MCF 10A (cell line): ENCODE data around the gene MOB3C. TPM values are rescaled to one million over a fixed set of nuclear protein-coding genes. Genes with fewer than 3 reads are reported as not detected.

Source experiments
- BruUV-seq: library from RNA; stranded (reverse); fragments of 400-500 nt; replicated peaks from 2 replicates; lab custom pipeline; 2021; lab: Mats Ljungman, UMichigan
- CTCF ChIA-PET: fragments of 300-600 bp; sonication (Branson Sonifier 250); formaldehyde crosslinking; extraction: SDS; loops from one replicate; lab custom pipeline; 2021; ENCODE audit warnings: antibody characterized with exemption, inconsistent platforms; lab: Yijun Ruan, JAX
- POLR2A ChIA-PET: fragments of 300-600, 350-650 bp; sonication (Branson Sonifier 250); formaldehyde crosslinking; extraction: SDS; loops from one replicate; lab custom pipeline; 2020; ENCODE audit warnings: antibody characterized with exemption, inconsistent platforms; lab: Yijun Ruan, JAX
- DNase-seq: peaks from one replicate; pipeline ENCODE4 v3.0.0-alpha.2; 2018; ENCODE audit not compliant: unreplicated experiment
- H3K27ac Mint-ChIP-seq: one replicate; pipeline ENCODE4 v1.8.0; 2022; ENCODE audit warnings: mild to moderate bottlenecking, low read depth, mixed read lengths; ENCODE audit not compliant: unreplicated experiment
- H3K27me3 Mint-ChIP-seq: one replicate; pipeline ENCODE4 v1.8.0; 2022; ENCODE audit warnings: mixed read lengths; ENCODE audit not compliant: insufficient read depth, unreplicated experiment
- H3K36me3 Mint-ChIP-seq: one replicate; pipeline ENCODE4 v1.8.0; 2022; ENCODE audit warnings: mild to moderate bottlenecking, moderate library complexity, mixed read lengths; ENCODE audit not compliant: insufficient read depth, unreplicated experiment
- H3K4me1 Mint-ChIP-seq: one replicate; pipeline ENCODE4 v1.8.0; 2022; ENCODE audit warnings: mixed read lengths; ENCODE audit not compliant: insufficient read depth, unreplicated experiment
- H3K4me3 Mint-ChIP-seq: one replicate; pipeline ENCODE4 v1.8.0; 2022; ENCODE audit warnings: mild to moderate bottlenecking, moderate library complexity, mixed read lengths; ENCODE audit not compliant: unreplicated experiment
- H3K9me3 Mint-ChIP-seq: one replicate; pipeline ENCODE4 v1.8.0; 2022; ENCODE audit warnings: mixed read lengths; ENCODE audit not compliant: unreplicated experiment
- intact Hi-C: fragments of 100-400 bp; cut with micrococcal nuclease; formaldehyde crosslinking; loops from 2 replicates; pipeline ENCODE4 v1.14.1; 2022
- total RNA-seq: library from RNA; stranded (reverse); gene quantifications from 2 replicates; pipeline ENCODE4 v1.2.3, GENCODE V29; 2022
- TF ChIP-seq, protein P1 (sequence below): fragments of 200-600 bp; IDR thresholded peaks from one replicate; pipeline ENCODE4 v1.8.0; 2022; ENCODE audit warnings: antibody characterized with exemption, mild to moderate bottlenecking; ENCODE audit not compliant: unreplicated experiment

Gene MOB3C
- total RNA-seq, 1 experiment from 2014 or later, result 5.8 TPM

DNA sequence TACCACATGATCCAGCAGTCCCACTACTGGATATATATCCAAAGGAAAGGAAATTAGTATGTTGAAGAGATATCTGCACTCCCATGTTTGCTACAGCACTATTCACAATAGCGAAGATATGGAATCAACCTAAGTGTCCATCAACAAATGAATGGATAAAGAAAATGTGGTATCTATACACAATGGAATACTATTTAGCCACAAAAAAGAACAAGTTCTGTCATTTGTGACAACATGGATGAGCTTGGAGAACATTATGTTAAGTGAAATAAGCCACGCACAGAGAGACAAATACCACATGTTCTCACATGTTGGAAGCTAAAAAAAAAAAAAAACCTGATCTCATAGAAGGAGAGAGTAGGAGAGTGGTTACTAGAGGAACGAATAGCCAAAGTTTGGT is 33.9 kb upstream of the MOB3C start:
- intact Hi-C loops, result no loop called here
- TF ChIP-seq, protein P1, sequence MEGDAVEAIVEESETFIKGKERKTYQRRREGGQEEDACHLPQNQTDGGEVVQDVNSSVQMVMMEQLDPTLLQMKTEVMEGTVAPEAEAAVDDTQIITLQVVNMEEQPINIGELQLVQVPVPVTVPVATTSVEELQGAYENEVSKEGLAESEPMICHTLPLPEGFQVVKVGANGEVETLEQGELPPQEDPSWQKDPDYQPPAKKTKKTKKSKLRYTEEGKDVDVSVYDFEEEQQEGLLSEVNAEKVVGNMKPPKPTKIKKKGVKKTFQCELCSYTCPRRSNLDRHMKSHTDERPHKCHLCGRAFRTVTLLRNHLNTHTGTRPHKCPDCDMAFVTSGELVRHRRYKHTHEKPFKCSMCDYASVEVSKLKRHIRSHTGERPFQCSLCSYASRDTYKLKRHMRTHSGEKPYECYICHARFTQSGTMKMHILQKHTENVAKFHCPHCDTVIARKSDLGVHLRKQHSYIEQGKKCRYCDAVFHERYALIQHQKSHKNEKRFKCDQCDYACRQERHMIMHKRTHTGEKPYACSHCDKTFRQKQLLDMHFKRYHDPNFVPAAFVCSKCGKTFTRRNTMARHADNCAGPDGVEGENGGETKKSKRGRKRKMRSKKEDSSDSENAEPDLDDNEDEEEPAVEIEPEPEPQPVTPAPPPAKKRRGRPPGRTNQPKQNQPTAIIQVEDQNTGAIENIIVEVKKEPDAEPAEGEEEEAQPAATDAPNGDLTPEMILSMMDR, result no peak
- CTCF ChIA-PET, result interaction anchor here (1.2 kb wide), 1 partner anchor 9 kb away, joined by 3 read pairs; no protein-coding TSS in a partner anchor
- no peaks in the 10 kb centered on the region for H3K27me3 Mint-ChIP-seq
- DNase-seq, result no peak
- BruUV-seq, result no TSS peak
- POLR2A ChIA-PET, result interaction anchor here (1.5 to 3.7 kb wide), 2 partner anchors 10 to 17 kb away, joined by 4 to 8 read pairs; partner anchors contain the start of gene ATPAF1
- peaks cover 46% of the 10 kb centered on the region for H3K36me3 Mint-ChIP-seq
- H3K4me1 Mint-ChIP-seq, result no peaks in the 10 kb centered on the region
- H3K4me3 Mint-ChIP-seq, result no peak overlapping the region
- H3K9me3 Mint-ChIP-seq, result no peaks in the 10 kb centered on the region
- no peak overlapping the region for H3K27ac Mint-ChIP-seq

DNA sequence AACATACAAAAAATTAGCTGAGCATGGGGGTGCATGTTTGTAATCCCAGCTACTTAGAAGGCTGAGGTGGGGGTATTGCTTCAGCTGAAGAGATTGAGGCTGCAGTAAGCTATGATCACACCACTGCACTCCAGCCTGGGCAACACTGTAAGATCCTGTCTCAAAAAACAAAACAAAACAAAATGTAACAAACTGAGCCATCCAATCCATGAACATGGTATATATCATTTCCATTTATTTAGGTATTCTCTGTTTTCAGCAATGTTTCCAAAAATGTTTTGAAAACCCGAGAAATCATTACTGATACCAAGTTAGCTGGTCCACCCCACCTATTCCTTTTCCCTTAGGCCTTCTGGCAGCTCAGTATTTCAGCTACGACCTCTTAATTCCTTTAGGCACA is 33.2 kb upstream of the MOB3C start:
- Mint-ChIP-seq H3K4me1 (no peaks in the 10 kb centered on the region), H3K27ac (no peak overlapping the region), H3K27me3 (no peaks in the 10 kb centered on the region), H3K9me3 (no peaks in the 10 kb centered on the region), H3K4me3 (no peak overlapping the region), H3K36me3 (peaks cover 46% of the 10 kb centered on the region)
- TF ChIP-seq, protein P1, result no peak
- DNase-seq, result no peak
- no TSS peak for BruUV-seq
- POLR2A ChIA-PET, result interaction anchor here (1.5 to 3.7 kb wide), 2 partner anchors 9 to 18 kb away, joined by 4 to 8 read pairs; partner anchors contain the start of gene ATPAF1
- CTCF ChIA-PET, result interaction anchor here (0.5 to 1.0 kb wide), 2 partner anchors 9 to 1129 kb away, joined by 3 read pairs; no protein-coding TSS in a partner anchor
- intact Hi-C loops, result no loop called here

DNA sequence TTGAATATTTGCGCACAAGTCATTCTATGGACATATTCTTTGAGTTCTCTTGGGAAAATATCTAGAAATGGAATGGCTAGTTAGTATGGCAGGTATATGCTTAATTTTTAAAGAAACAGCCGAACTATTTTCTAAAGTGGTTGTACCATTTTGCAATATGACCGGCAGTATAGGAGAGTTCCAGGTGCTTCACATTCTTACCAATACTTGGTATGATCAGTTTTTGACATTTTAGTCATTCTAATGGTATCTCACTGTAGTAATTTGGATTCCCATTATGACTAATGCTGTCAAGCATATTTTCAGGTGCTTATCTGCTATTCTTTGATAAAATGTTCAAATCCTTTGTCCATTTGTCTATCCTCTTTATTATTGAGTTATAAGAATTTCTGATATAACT is 31.0 kb upstream of the MOB3C start:
- Mint-ChIP-seq H3K36me3 (peaks cover 42% of the 10 kb centered on the region), H3K4me3 (no peak overlapping the region)

DNA sequence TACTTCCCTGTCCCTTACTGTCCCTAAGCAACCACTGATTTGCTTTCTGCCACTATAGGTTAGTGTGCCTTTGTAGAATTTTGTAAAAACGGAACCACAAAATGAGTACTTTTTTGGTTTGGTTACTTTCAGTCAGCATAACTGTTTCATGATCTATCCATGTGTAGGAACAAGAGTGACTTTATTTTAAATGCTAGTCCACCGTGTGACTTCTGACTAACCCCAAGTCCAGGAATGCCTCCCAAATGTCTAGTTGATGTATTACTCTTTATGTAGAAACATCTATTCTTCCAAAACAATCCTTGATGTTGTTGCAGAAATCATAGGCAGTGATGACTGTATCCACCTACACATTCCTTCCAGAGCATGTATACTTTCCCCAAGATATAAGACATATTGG is 30.2 kb upstream of the MOB3C start:
- peaks cover 6% of the 10 kb centered on the region for H3K4me1 Mint-ChIP-seq
- POLR2A ChIA-PET, result interaction anchor here (1.3 to 3.7 kb wide), 2 partner anchors 21 to 78 kb away, joined by 3 to 8 read pairs; partner anchors contain the start of gene ATPAF1

More for the DNA sequence above, 31.0 kb upstream of the MOB3C start:
- CTCF ChIA-PET, result no interaction called here
- intact Hi-C loops, result no loop called here
- H3K9me3 Mint-ChIP-seq, result no peaks in the 10 kb centered on the region
- peaks cover 6% of the 10 kb centered on the region for H3K4me1 Mint-ChIP-seq
- POLR2A ChIA-PET, result interaction anchor here (0.9 to 3.7 kb wide), 2 partner anchors 20 to 41 kb away, joined by 5 to 8 read pairs; partner anchors contain the start of gene ATPAF1
- TF ChIP-seq, protein P1, result no peak
- no peaks in the 10 kb centered on the region for H3K27me3 Mint-ChIP-seq
- no peak overlapping the region for H3K27ac Mint-ChIP-seq
- no TSS peak for BruUV-seq
- DNase-seq, result no peak

More for the DNA sequence above, 30.2 kb upstream of the MOB3C start:
- intact Hi-C loops, result no loop called here
- CTCF ChIA-PET, result no interaction called here
- DNase-seq, result no peak
- Mint-ChIP-seq H3K27me3 (no peaks in the 10 kb centered on the region), H3K9me3 (no peaks in the 10 kb centered on the region), H3K27ac (no peak overlapping the region), H3K36me3 (peaks cover 40% of the 10 kb centered on the region), H3K4me3 (no peak overlapping the region)
- no TSS peak for BruUV-seq
- TF ChIP-seq, protein P1, result no peak
